GOT3 (cell line): Measurements from ENCODE around the gene RIC3.
"Not testable (repeated sequence)": the region's sequence is repeated elsewhere in the genome, so short reads cannot be mapped to it uniquely, and the experiment has no call there.

Experiments
- DNase-seq: peaks from one replicate; lab custom pipeline; 2025; ENCODE audit warnings: mixed read lengths; lab: John Stamatoyannopoulos, UW

Gene RIC3

DNA sequence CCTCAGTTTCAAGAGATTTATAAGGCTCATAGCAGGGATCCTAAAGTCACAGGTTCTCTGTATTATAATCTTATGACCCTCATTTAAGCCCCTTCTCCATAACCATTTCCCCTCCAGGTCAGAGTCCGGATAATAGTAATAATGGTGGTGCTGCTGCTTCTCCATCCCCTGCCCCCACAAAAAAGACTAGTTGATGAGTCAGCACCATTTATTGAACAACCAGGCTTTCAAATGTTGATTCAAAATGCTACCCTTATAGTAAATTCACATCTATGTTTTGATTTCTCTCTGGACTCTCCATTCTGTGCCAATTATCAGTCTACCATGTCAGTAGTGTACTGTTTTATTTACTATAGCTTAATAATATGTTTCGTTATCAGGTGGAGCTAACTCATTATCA lies 17.6 kb upstream of the RIC3 start:
- no peak for DNase-seq

DNA sequence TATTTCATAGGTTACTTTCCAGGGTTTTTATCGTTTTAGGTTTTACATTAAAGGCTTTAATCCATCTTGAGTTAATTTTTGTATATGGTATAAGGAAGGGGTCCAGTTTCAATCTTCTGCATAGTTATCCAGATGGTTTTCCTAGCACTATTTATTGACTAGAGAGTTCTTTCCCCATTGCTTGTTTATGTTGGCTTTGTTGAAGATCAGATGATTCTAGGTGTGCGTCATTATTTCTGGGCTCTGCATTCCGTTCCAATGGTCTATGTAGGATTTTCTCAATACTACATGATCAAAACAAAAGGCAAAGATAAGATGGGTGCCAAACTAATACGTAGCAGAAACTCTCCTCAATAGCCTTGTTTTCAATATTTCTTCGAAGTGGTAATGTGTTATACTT lies 14.3 kb upstream of the RIC3 start:
- no peak for DNase-seq

DNA sequence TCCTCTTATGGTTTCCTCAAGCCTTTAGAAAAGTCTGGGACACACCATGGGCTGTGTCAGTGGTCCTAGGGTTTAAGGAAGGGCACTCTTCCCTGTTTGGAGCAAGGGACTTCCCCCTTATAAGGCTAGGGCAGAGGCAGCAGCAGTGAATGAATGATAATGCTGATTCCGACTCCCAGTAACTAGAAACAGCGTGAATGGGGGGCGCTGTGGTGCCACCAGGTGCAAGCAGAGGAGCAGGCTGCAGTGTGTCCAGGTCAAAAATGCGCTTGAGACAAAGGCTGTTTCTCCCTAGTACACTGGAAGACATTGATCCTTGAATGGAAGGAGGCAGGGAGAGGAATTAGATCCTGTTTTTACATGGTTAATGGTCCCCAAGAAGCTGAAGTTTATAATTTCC lies 11.6 kb upstream of the RIC3 start:
- DNase-seq = no peak

DNA sequence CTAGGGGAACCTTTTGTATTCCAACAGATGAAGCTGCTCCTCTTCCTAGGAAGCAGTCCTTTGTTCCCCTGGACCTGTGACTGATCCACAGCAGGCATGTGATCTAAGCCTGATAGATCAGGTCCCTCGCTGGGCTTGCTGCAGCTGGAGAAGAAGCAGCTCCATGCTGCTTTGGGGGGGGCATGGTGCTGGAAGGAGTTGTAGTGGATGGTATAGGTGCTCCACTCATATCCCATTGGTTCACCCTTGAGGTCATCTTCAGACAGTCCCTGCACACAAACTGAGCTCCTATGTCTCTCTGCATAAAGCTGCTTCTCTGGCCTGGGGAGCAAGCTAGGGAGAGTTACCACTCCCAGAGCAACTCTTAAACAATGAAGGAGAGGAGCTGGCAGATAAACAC lies 9.5 kb upstream of the RIC3 start:
- no peak for DNase-seq

DNA sequence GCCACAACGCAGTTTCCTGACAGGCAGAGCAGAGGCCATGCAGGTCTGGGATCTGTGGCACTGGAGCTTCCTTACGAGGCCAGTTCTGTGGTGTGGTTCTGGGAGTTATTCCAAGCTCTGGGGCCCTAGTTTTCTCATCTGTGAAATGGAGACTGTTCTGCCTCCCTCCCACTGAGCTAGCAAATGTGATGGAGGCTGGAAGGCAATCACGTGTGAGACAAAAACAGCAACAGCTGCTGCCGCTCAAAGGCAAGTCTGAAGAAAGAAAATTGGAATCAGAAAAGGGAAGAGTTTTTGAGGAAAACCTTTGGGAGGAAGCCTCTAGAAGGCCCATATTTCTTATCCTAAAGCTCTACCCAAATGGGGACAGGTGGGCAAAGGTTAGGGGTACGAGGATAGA lies 8.3 kb upstream of the RIC3 start:
- no peak for DNase-seq

DNA sequence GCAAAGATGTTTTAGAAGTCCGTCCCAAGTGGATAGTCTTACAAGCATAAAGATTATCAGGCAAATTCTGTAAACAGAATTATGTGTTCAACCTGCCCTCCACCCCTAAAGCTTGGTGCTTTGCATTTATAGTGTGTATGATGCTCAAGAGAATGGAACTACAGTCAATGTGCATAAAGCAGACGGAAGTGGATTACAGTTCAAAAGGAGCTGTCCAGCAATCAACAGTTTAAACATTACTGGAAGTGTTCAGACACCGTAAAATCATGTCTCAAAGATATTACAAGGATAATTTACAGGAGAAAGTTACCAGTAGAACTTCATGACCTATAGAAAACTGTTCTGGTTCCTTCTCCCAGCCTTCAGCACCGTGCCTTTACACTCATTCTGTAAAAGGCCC lies 1.0 kb downstream of the RIC3 start:
- no peak for DNase-seq

DNA sequence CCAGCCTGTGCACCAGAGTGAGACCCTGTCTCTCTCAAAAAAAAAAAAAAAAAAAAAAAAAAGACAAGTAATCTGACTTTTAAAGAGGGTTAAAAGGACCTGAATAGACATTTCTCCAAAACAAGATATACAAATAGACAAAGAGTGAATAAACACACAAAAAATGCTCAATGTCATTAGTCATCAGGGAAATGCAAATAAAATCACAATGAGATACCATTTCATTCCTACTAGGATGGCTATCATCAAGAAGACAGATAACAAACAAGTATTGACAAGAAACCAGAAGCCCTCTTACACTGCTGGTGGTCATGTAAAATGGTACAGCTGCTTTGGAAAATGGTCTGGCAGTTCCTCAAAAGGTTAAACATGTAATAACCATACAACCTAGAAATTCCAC lies 4.1 kb downstream of the RIC3 start:
- no peak for DNase-seq

DNA sequence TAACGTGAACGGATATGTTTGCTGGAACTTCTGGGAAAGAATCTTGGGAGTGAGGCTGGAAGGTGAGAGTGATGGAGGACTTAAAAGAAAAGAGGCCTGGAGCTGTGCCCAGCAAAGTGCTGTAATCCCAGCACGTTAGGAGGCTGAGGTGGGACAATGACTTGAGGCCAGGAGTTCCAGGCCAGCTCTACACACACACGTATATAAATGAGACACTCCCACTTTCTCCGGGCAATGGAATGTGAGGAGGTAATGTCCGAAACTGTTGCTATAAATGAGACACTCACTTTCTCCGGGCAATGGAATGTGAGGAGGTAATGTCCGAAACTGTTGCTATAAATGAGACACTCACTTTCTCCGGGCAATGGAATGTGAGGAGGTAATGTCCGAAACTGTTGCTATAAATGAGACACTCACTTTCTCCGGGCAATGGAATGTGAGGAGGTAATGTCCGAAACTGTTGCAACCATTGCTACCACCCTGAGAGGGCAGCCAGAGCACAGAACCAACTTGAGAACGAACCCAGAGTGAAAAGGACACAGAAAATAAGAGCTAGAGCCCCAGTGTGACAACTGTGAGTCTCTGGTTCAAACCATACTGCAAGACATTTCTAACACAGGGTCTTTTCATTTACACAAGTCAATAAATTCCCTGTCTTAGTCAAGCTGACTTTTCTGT lies 7.1 kb downstream of the RIC3 start:
- not testable (repeated sequence) for DNase-seq

DNA sequence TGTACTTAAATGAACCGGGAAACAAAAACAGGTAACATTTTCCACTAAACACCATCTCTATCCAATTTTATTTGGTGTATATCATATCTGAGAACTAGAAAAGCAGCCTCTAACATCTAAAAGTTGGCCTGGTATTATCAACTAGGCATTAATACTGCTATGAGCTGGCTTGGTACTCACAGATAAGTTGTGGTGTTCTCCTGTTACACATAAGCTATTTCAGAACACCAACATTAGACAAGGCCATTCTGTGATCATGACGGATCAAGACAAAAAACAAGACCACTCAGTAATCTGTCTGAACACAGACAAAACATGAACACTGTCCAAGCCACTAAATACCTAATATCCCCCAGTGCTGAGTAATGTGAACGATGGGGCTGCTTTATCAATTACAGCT lies 11.9 kb downstream of the RIC3 start:
- DNase-seq = no peak

DNA sequence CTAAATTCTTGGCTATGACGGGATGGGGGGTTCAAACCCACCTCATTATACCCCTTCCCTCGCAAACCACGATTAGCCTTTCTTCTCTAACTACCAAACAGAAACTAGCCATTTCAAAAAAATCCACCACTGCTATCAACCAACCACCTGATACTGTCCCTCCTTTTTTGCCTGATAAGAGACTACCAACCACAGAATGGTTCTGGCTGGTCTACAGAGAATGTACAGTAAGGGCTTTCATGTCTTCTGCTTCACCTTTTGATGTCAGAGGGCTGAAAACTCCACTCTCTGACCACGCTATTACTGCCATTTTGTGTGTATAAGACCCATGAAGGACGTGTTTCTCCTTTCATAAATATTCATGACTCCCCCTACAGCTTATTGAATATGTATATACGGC lies 19.1 kb downstream of the RIC3 start:
- DNase-seq = no peak

DNA sequence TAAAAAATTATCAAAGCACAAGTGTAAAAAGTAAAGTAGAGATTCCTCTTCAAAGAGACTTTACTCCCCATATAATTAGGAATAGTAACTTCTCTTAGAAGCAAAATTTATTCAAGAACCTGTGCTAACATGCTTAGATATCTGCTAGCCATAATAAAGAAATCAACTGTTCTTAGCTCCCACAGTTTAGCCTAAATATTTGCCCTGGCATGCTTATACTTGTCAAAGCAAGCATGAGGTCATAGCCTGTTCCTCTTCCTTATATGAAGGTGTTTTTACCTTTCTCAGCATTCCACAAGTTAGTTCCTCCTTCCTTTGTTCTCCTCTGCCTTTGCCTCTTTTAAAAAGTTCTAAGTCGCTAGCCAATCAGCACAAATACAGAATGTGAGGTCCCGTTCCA lies 30.3 kb downstream of the RIC3 start:
- no peak for DNase-seq

DNA sequence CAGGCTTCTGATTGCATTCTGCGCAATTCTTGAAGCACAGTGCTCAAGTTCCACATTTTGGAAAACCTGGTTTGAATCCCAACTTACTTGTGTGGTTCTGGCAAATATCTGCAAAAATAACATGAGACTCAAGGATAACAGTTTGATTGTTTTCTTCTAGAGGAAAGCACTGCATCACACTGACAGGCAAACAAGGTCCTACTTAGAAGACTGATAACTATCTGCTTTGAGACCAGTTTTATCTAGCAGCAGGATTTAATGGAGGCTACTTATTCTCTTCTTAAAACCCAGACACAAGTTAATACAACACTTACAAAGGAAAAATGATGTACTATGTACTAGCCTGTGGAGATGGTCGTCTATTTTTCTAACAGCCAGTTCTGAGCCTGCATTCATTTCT lies 41.4 kb downstream of the RIC3 start:
- no peak for DNase-seq

DNA sequence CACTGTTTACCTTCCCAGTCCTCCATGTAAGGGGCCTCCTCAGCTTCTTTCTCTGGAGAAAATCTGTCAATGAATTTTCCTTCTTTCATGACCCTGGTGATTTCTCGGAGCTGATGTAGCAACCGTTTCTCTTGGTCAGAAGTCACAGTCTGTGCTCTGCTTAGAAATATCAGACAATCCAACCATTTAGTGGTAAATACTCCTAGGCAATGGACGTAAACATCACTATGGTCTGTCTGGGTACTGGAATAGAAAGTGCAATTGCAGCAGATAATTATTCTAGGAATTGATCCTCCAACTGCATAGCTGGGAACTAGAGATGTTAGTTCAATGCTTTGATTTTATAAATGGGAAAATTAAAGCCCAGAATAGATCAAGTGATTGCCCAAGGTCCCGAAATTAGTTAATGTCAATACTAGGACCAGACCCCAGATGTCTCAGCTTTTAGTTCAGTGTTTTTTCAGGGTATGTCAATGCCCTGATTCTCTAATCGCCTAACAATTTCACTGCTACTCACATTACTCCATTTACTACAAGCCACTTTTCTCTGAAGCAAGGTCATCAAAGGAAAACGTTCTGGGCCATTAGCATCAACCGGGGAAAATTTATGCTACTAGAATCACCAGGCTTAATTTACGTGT lies 42.1 kb downstream of the RIC3 start:
- no peak for DNase-seq

DNA sequence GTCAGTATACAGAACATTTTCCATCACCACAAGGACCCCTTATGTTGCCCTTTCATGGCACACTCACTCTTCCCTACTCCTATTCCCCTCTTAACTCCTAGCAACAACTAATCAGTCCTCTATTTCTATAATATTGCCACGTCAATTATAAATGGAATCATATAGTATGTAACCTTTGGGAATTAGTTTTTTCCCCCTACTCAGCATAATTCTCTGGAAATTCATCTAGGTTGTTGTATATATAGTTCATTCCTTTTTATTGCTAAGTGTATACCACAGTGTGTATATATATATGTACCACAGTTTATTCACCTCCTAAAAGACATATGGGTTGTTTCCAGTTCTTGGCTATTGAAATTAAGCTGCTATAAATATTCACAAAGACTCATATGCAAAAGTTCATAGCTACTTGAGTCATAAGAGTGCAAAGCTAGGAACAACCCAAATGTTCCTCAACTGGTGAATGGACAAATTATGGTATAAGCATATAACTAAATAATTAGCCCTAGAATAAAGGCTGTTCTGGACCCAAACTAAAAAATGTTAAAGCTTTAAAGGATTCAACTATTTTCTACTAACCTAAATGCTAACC lies 46.6 kb downstream of the RIC3 start:
- DNase-seq = no peak

DNA sequence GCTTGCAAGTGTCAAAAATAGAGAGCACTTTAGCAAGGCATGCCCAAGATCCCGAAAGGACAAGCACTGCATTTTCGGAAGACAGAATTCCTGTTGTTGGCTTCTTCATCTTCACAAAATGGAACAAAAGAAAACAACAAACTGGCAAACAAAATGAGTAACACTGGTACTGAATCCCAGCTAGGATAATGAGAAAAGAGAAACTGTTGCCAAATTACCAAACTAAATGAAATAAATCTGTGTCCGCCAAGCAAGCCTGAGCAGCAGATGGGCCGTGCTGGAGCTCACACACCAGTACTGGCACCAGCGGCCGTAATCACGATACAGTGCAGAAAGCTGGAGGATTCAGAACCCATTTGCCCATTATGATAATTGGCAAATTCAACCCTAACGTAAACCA lies 57.2 kb downstream of the RIC3 start:
- DNase-seq = no peak

DNA sequence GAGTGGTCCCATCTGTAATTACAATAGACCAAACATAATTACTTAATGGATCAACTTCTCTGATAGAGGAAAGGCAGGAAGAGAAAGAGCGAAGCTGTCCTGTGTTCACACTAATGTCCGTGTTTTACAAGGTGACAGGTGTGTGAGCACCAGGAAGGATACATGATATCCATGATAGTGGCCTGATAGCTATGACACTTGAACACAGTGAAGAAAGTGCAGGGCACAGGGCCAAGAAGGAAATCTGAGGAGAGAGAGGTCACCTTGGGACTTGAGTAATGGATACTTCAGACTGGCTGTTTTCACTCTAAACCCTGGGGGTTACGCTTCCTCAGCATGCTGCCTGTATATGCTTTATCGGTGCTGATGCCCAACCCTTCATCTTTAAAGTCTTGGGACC lies 58.4 kb downstream of the RIC3 start:
- no peak for DNase-seq

DNA sequence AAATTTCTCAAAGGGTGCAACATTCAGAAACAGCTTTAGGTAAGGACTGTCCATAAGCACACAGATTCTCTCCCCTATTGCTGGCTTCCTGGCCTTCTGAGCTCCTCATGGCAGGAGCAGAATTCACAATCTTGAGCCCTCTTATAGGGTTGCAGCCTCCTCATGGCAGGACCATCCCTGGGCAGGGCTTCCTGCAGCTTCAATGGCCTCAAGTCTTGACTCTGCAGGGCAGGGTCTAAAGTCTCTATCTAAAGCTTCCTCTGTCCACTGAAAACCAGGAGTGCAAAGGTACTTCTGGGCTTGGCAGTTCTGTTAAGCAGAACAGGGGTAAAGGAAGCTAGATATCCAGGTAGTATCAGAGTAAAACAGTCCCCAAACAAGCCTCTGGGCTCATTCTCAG lies 59.1 kb downstream of the RIC3 start:
- no peak for DNase-seq

DNA sequence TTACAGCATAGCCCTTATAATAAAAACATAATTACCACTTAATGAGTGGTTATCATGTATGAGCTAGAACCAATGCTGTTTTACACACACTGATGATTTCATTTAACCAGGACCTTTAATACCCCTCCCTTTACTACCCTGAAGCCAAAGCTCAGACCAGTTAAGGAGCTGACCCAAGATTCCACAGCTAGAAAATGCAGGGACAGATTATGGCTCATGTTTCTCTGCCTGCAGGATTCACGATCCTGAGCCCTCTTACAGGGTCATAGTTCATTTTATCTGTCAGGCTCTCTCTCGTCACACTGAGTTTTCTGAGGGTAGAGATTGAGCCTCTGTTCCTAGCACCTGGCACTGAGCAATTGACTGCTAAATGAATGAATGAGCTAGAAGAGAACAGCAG lies 60.4 kb downstream of the RIC3 start:
- DNase-seq = no peak

DNA sequence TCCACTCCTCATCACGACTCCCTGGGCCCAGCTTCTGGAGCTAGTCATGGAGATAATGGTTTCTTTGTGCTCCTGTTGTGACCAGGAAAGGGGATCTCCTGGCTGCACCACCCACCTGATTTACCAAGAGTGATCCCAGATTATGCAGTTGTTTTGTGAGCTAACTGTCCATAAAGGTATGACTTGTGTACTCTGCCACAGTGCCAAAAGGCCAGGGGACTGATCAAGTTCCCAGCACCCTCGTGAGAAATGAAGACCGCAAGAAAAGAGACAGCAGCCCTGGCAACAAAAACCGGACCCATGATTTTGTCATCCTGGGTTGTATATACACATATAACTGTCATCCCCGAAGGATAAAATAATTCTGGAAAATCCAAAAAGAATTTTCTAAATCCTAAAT lies 61.2 kb downstream of the RIC3 start:
- no peak for DNase-seq

DNA sequence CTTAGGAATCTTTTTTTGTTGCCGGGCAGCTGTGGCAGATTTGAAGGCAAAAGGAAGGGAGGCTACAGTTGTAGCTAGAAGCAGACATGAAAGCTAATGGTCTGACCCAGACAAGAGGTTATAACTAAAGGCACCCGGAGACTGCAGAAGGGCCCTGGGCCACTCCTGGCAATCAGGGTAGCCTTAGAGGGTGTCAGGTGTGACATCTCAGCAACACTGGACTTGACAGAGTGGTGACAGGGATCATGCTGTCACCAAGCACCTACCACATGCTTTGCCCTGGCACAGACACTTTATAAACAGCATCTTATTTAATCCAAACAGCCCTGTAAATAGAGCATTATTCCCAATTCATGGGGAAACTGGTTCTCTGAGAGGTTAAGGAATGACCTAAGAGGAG lies 62.1 kb downstream of the RIC3 start:
- no peak for DNase-seq

DNA sequence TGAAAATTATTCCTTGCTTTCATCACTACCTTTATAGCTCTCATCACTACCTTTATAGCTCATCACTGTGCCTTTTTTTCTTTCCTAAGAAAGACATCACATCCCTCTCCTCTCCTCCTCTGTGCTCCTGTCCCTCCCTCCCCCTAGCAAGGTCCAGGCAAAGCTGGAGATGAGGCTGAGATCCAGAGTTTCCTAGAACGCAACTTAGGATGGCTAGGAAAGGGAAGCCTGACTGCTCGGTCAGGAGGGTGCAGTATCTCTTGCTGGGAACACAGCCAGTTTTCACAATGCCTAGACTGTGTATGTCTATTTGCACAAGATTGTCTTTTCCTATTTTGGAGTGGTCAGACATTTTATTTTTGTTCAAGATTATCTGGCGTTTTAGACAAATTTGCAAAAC lies 63.2 kb downstream of the RIC3 start:
- DNase-seq = no peak

DNA sequence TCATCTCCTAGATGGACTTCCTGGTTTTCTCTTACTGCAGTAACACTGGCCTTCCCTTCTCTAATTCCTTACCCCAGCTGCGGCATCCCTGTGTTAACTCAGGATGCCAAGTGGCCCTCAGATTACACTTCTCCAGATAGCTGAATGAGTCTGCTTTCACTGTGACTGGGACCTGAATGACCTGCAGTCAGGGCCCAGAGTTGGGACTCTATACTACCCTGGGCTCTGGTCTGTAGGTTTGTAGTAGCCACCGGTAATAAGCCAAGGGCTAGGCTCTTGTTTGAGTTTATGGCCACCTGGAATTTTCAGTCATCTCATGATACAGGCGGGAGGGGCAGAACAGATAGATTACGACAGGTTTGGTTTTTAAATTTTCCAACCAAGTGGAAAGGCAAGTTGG lies 63.7 kb downstream of the RIC3 start:
- DNase-seq = no peak

DNA sequence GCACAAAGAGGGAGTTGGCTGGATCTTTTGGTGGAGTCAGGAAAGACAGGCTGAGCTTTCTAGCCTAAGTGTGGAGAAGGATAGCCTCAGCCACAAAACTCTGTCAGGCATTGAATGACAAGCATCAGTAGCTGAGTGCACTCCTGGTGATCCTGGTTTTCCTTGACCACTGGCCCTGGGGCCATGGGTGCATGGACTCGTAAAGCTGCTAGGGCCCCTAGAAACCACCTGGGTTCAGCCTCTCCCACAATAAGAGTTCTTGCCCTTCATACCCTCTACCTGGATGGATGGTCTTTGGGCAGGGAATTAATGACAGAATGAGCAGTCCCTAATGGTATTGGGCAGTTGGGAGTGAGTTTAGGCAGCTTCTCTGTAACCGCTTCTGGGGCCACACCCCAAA lies 64.9 kb downstream of the RIC3 start:
- no peak for DNase-seq

DNA sequence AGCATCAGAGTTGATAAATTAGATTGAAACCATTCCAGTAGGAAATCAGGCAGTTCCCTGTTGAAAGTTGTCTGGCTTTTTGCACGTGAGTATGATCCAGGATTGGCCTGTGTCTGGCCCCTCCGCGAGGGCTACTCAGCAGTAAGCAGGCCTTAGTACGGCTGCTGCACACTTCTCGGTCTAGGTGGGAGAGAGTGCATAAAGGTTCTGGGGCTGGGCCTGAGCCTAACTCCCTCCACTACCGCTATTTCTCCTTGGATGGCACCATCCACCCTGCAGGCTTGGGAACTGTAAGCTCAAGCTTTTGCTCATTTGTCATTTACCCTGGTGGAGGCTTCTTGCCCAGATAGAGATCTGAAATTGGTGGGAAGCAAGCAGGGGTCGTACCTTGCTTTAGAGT lies 65.9 kb downstream of the RIC3 start:
- no peak for DNase-seq
